Heart left ventricle (tissue), 16 donors: ENCODE data around the gene TRIM44. TPM values are rescaled to one million over a fixed set of nuclear protein-coding genes. Genes with fewer than 3 reads are reported as not detected.

Experiments used
- ATAC-seq, 4 donors: fragments of 200-7000 bp; cut with Tn5 transposase; one replicate each; pipeline ENCODE4 v1.9.1; 2020 to 2022; ENCODE audit warnings: moderate library complexity in 4 of 4, mild to moderate bottlenecking in 3 of 4, moderate number of reproducible peaks in 1 of 4
- DNase-seq, 5 donors: peaks; one replicate each; pipeline ENCODE4 v3.0.0-alpha.2; 2020
- H3K27ac ChIP-seq, 12 donors: fragments of 200-600 bp; sonication (generic) in 4 of 12; one replicate each; pipeline versions ENCODE4 v1.5.0 to v1.8.0; 2016 to 2022; ENCODE audit warnings: mild to moderate bottlenecking in 2 of 12
- H3K27me3 ChIP-seq, 9 donors: fragments of 200-600 bp; sonication (generic) in 2 of 9; one replicate each; pipeline versions ENCODE4 v1.5.1 to v1.8.0; 2016 to 2022; ENCODE audit warnings: mild to moderate bottlenecking in 3 of 9
- H3K36me3 ChIP-seq, 9 donors: fragments of 200-600 bp; sonication (generic) in 2 of 9; one replicate each; pipeline versions ENCODE4 v1.5.0 to v1.8.0; 2018 to 2022; ENCODE audit warnings: mild to moderate bottlenecking in 2 of 9
- H3K4me1 ChIP-seq, 12 donors: fragments of 200-600 bp; sonication (generic) in 4 of 12; one replicate each; pipeline versions ENCODE4 v1.5.0 to v1.8.0; 2016 to 2022; ENCODE audit warnings: mild to moderate bottlenecking in 3 of 12
- H3K4me3 ChIP-seq, 12 donors: fragments of 200-600 bp; sonication (generic) in 4 of 12; one replicate each; pipeline versions ENCODE4 v1.5.0 to v1.8.0; 2017 to 2022; ENCODE audit warnings: mild to moderate bottlenecking in 9 of 12, moderate library complexity in 4 of 12
- H3K9me3 ChIP-seq, 12 donors: fragments of 200-600 bp; sonication (generic) in 4 of 12; one replicate each; pipeline versions ENCODE4 v1.5.0 to v1.8.0; 2016 to 2022; ENCODE audit warnings: mild to moderate bottlenecking in 1 of 12
- POLR2A ChIP-seq, 2 donors: fragments of 450-650 bp; IDR thresholded peaks; one replicate each; pipeline ENCODE4 v1.6.1; 2017; ENCODE audit warnings: antibody characterized with exemption in 2 of 2, mild to moderate bottlenecking in 2 of 2, moderate library complexity in 2 of 2
- WGBS, 4 donors: extraction: QIAGEN DNeasy Blood & Tissue Kit in 2 of 4; methylation state at CpG; one replicate each; pipeline versions ENCODE4 v1.1.5 to v1.1.7; 2013 to 2018; 5-methylcytosine and 5-hydroxymethylcytosine counted together
- intact Hi-C, 10 donors: fragments of 100-400 bp; cut with DNase I; formaldehyde crosslinking; loops; one replicate each; pipeline versions ENCODE4 v1.11.1 to v1.14.2; 2022
- polyA plus RNA-seq, 2 donors: library from polyadenylated mRNA; stranded (reverse); fragments of 200-250 nt; gene quantifications; one replicate each; pipeline ENCODE4 v1.2.3, GENCODE V29; 2013
- total RNA-seq, 9 donors: library from RNA; depleted of rRNA in 2 of 9; stranded (reverse); fragments of >200 nt in 2 of 9; fragmentation: NEBNext Ultra II Directional in 3 of 9; extraction: Animal tissue kit (Norgen Biotek cat#: 25700) in 3 of 9; gene quantifications; one replicate each; pipeline versions ENCODE4 v1.1.0 to v1.2.4, GENCODE V29; 2016 to 2023
- TF ChIP-seq, protein P1 (sequence below), 12 donors: fragments of 200-600 bp; sonication (generic) in 4 of 12; IDR thresholded peaks; one replicate each; pipeline versions ENCODE4 v1.5.0 to v1.8.0; 2018 to 2022; ENCODE audit warnings: antibody characterized with exemption in 12 of 12, mild to moderate bottlenecking in 5 of 12
- donor health status: ischemic (EF 13 %, LVEDD 7.1; RV severe dilation, severe dysfunction).
- donor health status: healthy with polysubstance abuse.
- donor health status: DM: no; HTN: yes; CAD: no.
- donor health status: DM: no; HTN: no; CAD: no.
- donor health status: ischemic (EF 25% LVEDD 6.9; RV normal size, moderate dysfunction).
- donor health status: ischemic (EF 25% LVEDD 5.7; RV mildly dilated, moderate dysfunction).
- donor health status: healthy.
- donor health status: DM: yes; HTN: yes; CAD: no.
- donor health status: ischemic (EF 35%, LVEDD 5.7; RV mildly dilated, moderate dysfunction).
- donor health status: nonischemic (EF 11% LVEDD 7.7; RV severe dilation, severe dysfunction).
- donor health status: DM: yes; HTN: yes; CAD: no.
- donor health status: PGD.
- donor health status: ischemic (EF 29% LVEDD 5.4; RV normal size, mild dysfunction).
- donor health status: nonischemic (EF 23%, LVEDD 6.1; RV moderate dilation, normal function).

TRIM44 gene
- total and polyA plus RNA-seq, 11 donors = 7.9 to 55.3 (median 44.1) TPM

DNA sequence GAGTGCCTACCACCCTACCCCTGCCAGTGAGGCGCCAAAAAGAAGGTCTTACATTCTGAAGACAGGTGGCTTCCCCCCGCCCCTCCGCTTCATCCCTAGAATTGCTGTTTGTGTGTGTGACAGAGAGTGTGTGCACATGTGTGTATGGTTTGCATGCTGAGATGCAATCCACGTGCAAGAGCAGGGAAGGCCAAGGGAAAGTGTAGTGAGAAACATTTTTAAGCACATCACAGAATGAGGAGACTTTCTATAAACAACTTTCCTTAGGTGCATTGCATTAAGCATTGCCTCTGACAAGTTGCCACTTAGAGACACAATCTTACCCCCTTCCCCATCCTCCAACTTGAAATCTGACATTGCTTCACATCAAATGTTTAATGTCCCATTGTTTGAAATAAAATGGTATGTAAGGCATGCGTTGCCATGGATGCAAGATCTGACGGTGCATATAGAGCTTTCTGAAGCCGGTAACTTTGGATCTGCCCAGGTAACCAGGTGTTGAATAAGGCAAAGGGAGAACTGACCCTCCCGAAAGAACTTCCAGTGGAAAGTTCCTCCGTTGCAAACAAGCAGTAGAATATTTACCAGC lies 22.9 kb upstream of the TRIM44 start:
- Histone ChIP-seq H3K27me3 (peaks cover 0 to 6% (median 0%) of the 10 kb centered on the region in 9 donors), H3K27ac (no peak overlapping the region), H3K4me1 (peaks cover 0 to 6% (median 0%) of the 10 kb centered on the region in 12 donors), H3K9me3 (no peaks in the 10 kb centered on the region), H3K36me3 (no peaks in the 10 kb centered on the region), H3K4me3 (no peak overlapping the region)
- 81 to 84% (median 83%) methylated on average over 9 of the region's 9 CpGs for WGBS, 4 donors
- TF ChIP-seq, protein P1, sequence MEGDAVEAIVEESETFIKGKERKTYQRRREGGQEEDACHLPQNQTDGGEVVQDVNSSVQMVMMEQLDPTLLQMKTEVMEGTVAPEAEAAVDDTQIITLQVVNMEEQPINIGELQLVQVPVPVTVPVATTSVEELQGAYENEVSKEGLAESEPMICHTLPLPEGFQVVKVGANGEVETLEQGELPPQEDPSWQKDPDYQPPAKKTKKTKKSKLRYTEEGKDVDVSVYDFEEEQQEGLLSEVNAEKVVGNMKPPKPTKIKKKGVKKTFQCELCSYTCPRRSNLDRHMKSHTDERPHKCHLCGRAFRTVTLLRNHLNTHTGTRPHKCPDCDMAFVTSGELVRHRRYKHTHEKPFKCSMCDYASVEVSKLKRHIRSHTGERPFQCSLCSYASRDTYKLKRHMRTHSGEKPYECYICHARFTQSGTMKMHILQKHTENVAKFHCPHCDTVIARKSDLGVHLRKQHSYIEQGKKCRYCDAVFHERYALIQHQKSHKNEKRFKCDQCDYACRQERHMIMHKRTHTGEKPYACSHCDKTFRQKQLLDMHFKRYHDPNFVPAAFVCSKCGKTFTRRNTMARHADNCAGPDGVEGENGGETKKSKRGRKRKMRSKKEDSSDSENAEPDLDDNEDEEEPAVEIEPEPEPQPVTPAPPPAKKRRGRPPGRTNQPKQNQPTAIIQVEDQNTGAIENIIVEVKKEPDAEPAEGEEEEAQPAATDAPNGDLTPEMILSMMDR (IDR thresholded peaks at IDR 0.05) = no peak
- no peak for TF ChIP-seq POLR2A (IDR thresholded peaks at IDR 0.05)
- intact Hi-C loops = no loop called here
- no peak for ATAC-seq
- no peak for DNase-seq

DNA sequence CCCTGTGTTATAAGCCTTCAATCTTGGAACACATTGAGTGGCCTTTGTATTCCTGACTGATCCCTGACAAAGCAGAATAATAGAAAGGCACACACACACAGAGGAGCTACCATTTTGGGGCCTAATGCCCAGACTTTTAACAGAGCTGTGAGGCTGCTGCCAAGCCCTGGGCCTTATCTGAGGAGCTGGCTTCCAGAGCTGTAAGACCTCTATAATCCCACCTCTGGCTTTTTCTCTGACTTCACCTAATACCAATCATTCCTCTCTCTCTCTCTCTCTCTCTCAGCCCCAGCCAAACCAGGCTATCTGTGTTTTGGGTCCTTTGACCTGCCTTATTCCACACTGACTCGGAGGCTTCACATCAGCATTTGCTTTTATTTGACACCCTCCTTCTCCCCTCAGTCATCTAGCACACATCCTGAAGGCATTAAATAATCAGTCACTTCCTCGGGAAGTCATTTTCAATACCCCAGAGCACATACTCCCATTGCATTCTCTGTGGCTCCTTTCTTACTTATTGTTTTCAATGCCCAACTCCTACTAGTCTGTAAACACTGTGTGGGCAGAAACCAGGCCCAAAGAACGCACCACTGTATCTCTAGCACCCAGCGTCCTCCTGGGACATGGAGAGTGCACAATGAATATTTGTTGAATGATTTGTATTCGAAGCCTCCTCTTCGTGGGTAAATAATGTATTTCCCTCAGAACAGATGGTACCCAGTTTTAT lies 21.2 kb upstream of the TRIM44 start:
- Histone ChIP-seq H3K27ac (no peak overlapping the region), H3K27me3 (no peaks in the 10 kb centered on the region), H3K9me3 (peaks cover 0 to 8% (median 0%) of the 10 kb centered on the region in 12 donors), H3K36me3 (no peaks in the 10 kb centered on the region), H3K4me1 (peaks cover 0 to 6% (median 0%) of the 10 kb centered on the region in 12 donors), H3K4me3 (no peak overlapping the region)
- no peak for TF ChIP-seq POLR2A (IDR thresholded peaks at IDR 0.05)
- TF ChIP-seq, protein P1 (IDR thresholded peaks at IDR 0.05) = no peak
- 52 to 67% (median 60%) methylated on average over 6 of the region's 6 CpGs for WGBS, 4 donors
- ATAC-seq = no peak
- intact Hi-C loops = no loop called here
- DNase-seq = no peak

DNA sequence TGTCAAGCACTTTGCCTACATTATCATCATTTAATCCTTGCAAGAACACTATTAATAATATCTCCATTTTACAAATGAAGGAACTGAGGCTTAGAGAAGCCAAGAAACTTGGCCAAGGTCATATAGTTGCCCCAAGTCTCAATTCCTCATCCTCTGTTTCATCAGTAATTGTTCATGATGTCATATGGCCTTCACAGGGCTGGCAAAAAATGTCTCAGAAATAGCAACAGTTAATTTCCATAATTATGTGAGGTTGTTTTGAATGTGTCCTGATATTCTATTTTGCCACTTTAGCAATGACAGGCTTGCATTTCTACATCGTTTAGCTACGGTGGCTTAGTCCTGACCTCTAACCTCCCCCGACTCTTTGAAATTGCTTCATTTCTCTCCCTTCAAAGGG lies 20.6 kb upstream of the TRIM44 start:
- Histone ChIP-seq H3K4me1 (peaks cover 0 to 6% (median 0%) of the 10 kb centered on the region in 12 donors), H3K9me3 (peaks cover 0 to 8% (median 0%) of the 10 kb centered on the region in 12 donors), H3K36me3 (no peaks in the 10 kb centered on the region), H3K4me3 (no peak overlapping the region), H3K27ac (no peak overlapping the region), H3K27me3 (no peaks in the 10 kb centered on the region)
- 86 to 93% (median 89%) methylated on average over 3 of the region's 3 CpGs for WGBS, 4 donors
- no peak for ATAC-seq
- intact Hi-C loops = no loop called here
- no peak for DNase-seq
- no peak for TF ChIP-seq POLR2A (IDR thresholded peaks at IDR 0.05)
- TF ChIP-seq, protein P1 (IDR thresholded peaks at IDR 0.05) = no peak

DNA sequence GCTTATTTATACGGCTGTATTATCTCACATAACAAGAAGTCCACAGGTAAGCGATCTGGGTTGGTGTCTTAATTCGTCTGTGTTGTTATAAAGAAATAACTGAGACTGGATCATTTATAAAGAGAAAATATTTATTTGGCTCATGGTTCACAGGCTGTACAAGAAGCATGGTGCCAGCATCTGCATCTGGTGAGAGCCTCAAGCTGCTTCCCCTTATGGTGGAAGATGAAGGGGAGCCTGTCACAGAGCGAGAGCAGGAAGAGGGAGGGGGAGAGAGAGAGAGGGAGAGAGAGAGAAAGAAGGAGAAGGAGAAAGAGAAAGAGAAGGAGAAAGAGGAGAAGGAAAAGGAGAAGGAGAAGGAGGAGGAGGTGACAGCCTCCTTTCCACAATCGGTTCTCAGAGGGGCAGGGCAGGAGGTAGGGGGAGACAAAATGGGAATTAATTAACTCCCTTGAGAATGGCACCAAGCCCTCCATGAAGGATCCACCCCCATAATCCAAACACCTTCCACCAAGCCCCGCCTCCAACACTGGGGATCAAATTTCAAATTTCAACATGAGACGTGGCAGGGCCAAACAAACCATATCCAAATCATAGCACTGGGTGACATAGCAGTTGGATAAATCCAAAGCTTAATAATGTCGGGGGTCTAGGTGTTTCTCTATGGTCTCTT lies 15.0 kb upstream of the TRIM44 start:
- ATAC-seq (no peak), DNase-seq (no peak)
- TF ChIP-seq POLR2A (IDR thresholded peaks at IDR 0.05) = no peak
- TF ChIP-seq, protein P1 (IDR thresholded peaks at IDR 0.05) = no peak
- Histone ChIP-seq H3K27ac (no peak overlapping the region), H3K4me3 (no peak overlapping the region), H3K4me1 (peaks cover 0 to 9% (median 0%) of the 10 kb centered on the region in 12 donors), H3K9me3 (peaks cover 0 to 8% (median 0%) of the 10 kb centered on the region in 12 donors), H3K36me3 (no peaks in the 10 kb centered on the region), H3K27me3 (no peaks in the 10 kb centered on the region)
- WGBS, 4 donors = 74 to 80% (median 78%) methylated on average over 8 of the region's 8 CpGs
- intact Hi-C loops = no loop called here
